Fibroblast of villous mesenchyme (primary cell): ENCODE data around the gene PPP5C. TPM values are rescaled to one million over a fixed set of nuclear protein-coding genes. Genes with fewer than 3 reads are reported as not detected.

ENCODE experiments used
- DNase-seq: peaks from one replicate; pipeline ENCODE4 v3.0.0-alpha.2; 2010; ENCODE audit warnings: low read depth
- H3K4me3 ChIP-seq: 2 replicates; pipeline ENCODE4 v1.5.1; 2011; ENCODE audit warnings: low read depth, mild to moderate bottlenecking, low read length
- total RNA-seq: library from RNA; depleted of rRNA; stranded (reverse); fragments of >200 nt; gene quantifications from 2 replicates; pipeline ENCODE4 v1.2.3, GENCODE V29; 2012
- TF ChIP-seq, protein P1 (sequence below): IDR thresholded peaks from 2 replicates; pipeline ENCODE4 v1.5.1; 2012; ENCODE audit warnings: low read depth, mild to moderate bottlenecking, low read length; ENCODE audit not compliant: insufficient read depth

Gene PPP5C
- total RNA-seq, 1 donor = 44.9 TPM

DNA sequence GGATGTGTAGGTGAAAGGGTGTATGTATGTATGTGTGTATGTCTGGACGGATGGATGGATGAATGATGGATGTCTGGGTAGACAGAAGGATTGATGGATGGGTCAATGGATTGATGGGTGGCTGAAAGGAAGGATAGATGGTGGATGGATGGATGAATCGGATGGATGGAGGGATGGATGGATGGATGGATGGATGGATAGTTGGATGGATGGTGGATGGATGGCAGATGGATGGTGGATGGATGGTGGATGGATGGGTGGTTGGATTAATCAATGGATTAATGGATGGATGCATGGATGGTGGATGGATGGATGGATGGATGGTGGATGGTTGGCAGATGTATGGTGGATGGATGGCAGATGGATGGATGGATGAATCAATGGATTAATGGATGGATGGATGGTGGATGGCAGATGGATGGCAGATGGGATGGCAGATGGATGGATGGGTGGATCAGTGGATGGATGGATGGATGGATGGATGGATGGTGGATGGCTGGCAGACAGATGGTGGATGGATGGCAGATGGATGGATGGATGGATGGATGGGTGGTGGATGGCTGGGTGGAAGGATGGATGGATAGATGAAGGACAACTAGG is 16.5 kb upstream of the PPP5C start:
- no peak overlapping the region for H3K4me3 ChIP-seq
- TF ChIP-seq, protein P1, sequence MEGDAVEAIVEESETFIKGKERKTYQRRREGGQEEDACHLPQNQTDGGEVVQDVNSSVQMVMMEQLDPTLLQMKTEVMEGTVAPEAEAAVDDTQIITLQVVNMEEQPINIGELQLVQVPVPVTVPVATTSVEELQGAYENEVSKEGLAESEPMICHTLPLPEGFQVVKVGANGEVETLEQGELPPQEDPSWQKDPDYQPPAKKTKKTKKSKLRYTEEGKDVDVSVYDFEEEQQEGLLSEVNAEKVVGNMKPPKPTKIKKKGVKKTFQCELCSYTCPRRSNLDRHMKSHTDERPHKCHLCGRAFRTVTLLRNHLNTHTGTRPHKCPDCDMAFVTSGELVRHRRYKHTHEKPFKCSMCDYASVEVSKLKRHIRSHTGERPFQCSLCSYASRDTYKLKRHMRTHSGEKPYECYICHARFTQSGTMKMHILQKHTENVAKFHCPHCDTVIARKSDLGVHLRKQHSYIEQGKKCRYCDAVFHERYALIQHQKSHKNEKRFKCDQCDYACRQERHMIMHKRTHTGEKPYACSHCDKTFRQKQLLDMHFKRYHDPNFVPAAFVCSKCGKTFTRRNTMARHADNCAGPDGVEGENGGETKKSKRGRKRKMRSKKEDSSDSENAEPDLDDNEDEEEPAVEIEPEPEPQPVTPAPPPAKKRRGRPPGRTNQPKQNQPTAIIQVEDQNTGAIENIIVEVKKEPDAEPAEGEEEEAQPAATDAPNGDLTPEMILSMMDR = no peak
- DNase-seq = no peak

DNA sequence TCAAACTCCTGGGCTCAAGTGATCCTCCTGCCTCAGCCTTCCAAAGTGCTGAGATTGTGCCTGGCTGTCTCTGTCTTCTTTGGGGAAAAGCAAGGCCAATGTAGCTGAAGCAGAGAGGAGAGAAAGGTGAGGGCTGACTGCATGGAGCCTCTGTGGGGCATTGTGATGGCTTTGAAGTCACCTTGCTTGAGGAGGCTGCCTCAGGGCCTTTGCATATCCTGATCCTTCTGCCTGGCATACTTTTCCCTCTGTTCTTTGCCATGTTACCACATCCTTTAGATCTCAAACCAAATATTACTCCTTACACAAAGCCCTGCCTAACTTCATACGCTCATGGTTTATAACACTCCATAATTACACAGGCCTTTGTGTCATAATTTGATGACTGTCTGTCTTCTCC is 9.4 kb upstream of the PPP5C start:
- no peak for DNase-seq
- TF ChIP-seq, protein P1 = no peak
- H3K4me3 ChIP-seq = no peak overlapping the region

DNA sequence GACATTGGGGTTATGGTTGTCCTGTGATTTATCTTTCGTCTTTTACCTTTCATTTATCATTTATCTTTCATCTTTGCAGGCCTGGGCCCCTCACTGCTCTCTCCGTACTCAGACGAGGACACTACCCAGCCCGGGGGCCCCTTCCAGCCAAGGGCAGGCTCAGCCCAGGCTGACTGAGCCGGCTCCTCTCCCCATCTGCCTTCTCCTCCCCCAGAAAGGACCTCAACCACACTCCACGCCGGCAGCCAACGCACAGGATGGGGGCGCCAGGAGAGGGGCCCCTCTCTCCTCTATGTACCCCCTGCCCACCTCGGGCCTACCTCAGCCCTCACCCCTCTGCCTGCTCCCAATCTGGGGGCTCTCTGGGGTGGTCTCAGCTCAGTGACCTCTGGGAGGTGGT is 7.4 kb upstream of the PPP5C start:
- no peak for DNase-seq
- no peak overlapping the region for H3K4me3 ChIP-seq
- TF ChIP-seq, protein P1 = no peak

DNA sequence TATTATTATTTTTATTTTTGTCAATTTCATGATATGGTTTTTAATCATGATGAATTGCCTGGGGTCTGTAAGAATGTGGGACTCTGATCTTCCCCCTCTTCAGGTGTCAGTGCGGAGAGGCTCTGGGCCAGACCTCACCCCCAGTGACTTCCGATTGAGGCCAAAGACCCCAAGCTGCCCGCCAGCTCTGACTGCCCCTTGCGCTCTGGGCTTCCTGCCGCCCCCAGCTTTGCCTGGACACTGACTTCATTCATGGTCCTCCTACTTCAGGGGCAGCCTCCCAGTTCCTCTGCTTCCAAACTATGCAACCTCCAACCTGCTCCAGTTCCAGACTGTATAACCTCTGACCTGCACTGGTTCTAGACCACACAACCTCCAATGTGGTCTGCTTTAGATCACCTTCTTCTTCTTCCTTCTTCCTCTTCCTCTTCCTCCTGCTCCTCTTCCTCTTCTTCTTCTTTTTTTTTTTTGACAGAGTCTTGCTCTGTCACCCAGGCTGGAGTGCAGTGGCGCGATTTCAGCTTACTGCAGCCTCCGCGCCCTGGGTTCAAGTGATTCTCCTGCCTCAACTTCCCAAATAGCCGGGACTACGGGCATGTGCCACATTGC is 6.7 kb upstream of the PPP5C start:
- DNase-seq = no peak
- no peak overlapping the region for H3K4me3 ChIP-seq
- TF ChIP-seq, protein P1 = no peak

DNA sequence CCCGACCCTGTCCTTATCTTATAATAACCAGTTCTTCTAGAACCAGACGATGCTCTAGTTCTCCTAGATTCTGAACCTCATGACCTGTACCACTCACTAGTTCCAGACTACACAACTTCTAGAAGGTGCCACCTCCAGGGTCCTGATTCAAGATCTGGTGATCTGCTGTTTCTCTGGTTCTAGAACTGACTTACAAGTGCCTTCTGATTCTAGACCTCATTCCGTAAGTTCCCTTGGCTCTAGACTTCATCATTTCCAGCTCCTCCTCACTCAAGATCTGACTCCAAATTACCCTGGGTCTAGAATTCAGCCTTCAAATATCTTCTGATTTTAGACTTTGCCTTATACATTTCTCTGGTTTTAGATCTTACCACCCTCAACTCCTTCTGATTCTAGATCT is 5.0 kb upstream of the PPP5C start:
- TF ChIP-seq, protein P1 = no peak
- H3K4me3 ChIP-seq = no peak overlapping the region
- DNase-seq = no peak

DNA sequence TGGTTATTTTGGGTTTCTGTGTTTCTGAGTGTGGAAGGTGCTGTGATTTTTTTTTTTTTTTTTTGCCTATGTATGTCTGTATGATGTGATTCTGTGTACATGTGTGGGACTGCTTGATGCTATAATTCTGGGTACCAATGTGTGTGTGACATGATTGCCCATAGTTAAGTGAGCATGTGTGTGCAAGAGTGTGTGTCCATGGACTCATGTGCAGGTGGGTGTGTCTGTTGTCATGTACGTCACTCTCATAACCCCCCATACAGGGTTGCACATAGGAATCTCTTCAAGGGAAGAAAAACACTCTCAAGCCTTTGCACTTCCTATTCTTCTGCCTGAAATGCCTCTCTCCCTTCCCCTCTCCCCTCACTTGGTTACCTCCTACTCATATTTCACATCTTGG is 2.5 kb upstream of the PPP5C start:
- DNase-seq = no peak
- TF ChIP-seq, protein P1 = no peak
- no peak overlapping the region for H3K4me3 ChIP-seq

DNA sequence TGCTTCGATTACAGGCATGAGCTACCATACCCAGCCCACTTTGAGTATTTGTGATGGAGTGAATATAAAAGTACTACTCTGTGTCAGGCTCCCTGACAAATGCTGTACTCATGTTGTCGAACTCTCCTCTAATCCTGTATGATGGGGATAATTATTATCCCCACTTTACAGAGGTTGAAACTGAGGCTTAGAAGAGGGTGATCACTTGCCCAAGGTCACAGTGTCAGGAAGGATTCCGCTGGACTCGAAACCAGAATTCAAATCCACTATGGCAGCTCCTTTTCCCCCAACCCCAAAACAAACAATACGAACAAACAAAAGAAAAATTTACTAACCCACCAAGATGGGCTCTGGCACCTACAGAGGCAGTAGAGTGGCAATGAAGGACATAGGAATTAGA is 1.7 kb upstream of the PPP5C start:
- no peak overlapping the region for H3K4me3 ChIP-seq
- DNase-seq = no peak
- TF ChIP-seq, protein P1 = no peak
